ENCODE measurements around the gene PTPN6.

PTPN6 gene

GRCh38 chr12:6912164-6912935, 38.8 kb upstream of the PTPN6 start:
- no peak for TF ChIP-seq CTCF (IDR thresholded peaks at IDR 0.05)

GRCh38 chr12:6914246-6914946, 36.8 kb upstream of the PTPN6 start, which contains the start of gene ENO2:
ENO2 (plus strand) TSS chr12:6914580; CDS start chr12:6915833, 1,253 bp downstream.
- TF ChIP-seq CTCF (IDR thresholded peaks at IDR 0.05): no peak

GRCh38 chr12:6914947-6915788, 36.0 kb upstream of the PTPN6 start:
- TF ChIP-seq CTCF (IDR thresholded peaks at IDR 0.05): no peak

- no peak for TF ChIP-seq CTCF (IDR thresholded peaks at IDR 0.05)
These were observed 35.3 kb upstream of the PTPN6 start for GRCh38 chr12:6915789-6916285.

- TF ChIP-seq CTCF (IDR thresholded peaks at IDR 0.05): no peak
These were observed 34.5 kb upstream of the PTPN6 start for GRCh38 chr12:6916426-6917200.

- no peak for TF ChIP-seq CTCF (IDR thresholded peaks at IDR 0.05)
These were observed 33.5 kb upstream of the PTPN6 start for GRCh38 chr12:6917491-6918231.

All from LNCAP (cell line).